Astrocyte (in vitro differentiated cells and primary cell): ENCODE data around the gene TNFSF15. TPM values are rescaled to one million over a fixed set of nuclear protein-coding genes. Genes with fewer than 3 reads are reported as not detected.

Experiments
- DNase-seq: peaks from one replicate; pipeline ENCODE4 v3.0.0-alpha.2; 2010; ENCODE audit warnings: low read depth
- FAIRE-seq: peaks from 2 replicates; lab custom pipeline; 2011; peaks lifted over from hg19 to GRCh38; lab: Jason Lieb, UNC
- H2AFZ ChIP-seq: 2 replicates; pipeline ENCODE4 v1.6.0; 2012; ENCODE audit warnings: low read depth, low read length, inconsistent platforms
- H3K27ac ChIP-seq: 2 replicates; pipeline ENCODE4 v1.5.1; 2011; ENCODE audit warnings: low read depth, low read length, inconsistent platforms
- H3K27me3 ChIP-seq: 2 replicates; pipeline ENCODE4 v1.6.0; 2011; ENCODE audit warnings: low read length, inconsistent platforms; ENCODE audit not compliant: insufficient read depth
- H3K36me3 ChIP-seq: 2 replicates; pipeline ENCODE4 v1.5.1; 2011; ENCODE audit warnings: low read length, inconsistent platforms; ENCODE audit not compliant: insufficient read depth
- H3K4me1 ChIP-seq: 2 replicates; pipeline ENCODE4 v1.5.1; 2011; ENCODE audit warnings: low read length, inconsistent platforms; ENCODE audit not compliant: insufficient read depth
- H3K4me2 ChIP-seq: 2 replicates; pipeline ENCODE4 v1.6.0; 2012; ENCODE audit warnings: low read length, inconsistent platforms
- H3K4me3 ChIP-seq: 2 replicates; pipeline ENCODE4 v1.5.1; 2011; ENCODE audit warnings: low read depth, mild to moderate bottlenecking, low read length, inconsistent platforms; ENCODE audit not compliant: insufficient read depth
- H3K79me2 ChIP-seq: 2 replicates; pipeline ENCODE4 v1.6.0; 2012; ENCODE audit warnings: mild to moderate bottlenecking, low read length, inconsistent platforms; ENCODE audit not compliant: insufficient read depth
- H3K9ac ChIP-seq: 2 replicates; pipeline ENCODE4 v1.6.0; 2012; ENCODE audit warnings: mild to moderate bottlenecking, low read length, inconsistent platforms
- H3K9me3 ChIP-seq: 2 replicates; pipeline ENCODE4 v1.5.1; 2012; ENCODE audit warnings: low read depth, mild to moderate bottlenecking, low read length, inconsistent platforms; ENCODE audit not compliant: insufficient read depth
- H4K20me1 ChIP-seq: 2 replicates; pipeline ENCODE4 v1.6.0; 2012; ENCODE audit warnings: low read length, inconsistent platforms; ENCODE audit not compliant: insufficient read depth
- H3K27ac Mint-ChIP-seq: one replicate; pipeline ENCODE4 v1.8.0; 2021; ENCODE audit warnings: mild to moderate bottlenecking, mixed read lengths; ENCODE audit not compliant: unreplicated experiment
- H3K27me3 Mint-ChIP-seq: one replicate; pipeline ENCODE4 v1.8.0; 2021; ENCODE audit warnings: low read depth, mixed read lengths; ENCODE audit not compliant: unreplicated experiment
- H3K36me3 Mint-ChIP-seq: one replicate; pipeline ENCODE4 v1.8.0; 2021; ENCODE audit warnings: low read depth, mixed read lengths; ENCODE audit not compliant: unreplicated experiment
- H3K4me1 Mint-ChIP-seq: one replicate; pipeline ENCODE4 v1.8.0; 2021; ENCODE audit warnings: low read depth, mixed read lengths; ENCODE audit not compliant: unreplicated experiment
- H3K4me3 Mint-ChIP-seq: one replicate; pipeline ENCODE4 v1.8.0; 2021; ENCODE audit warnings: mild to moderate bottlenecking, moderate library complexity, mixed read lengths; ENCODE audit not compliant: unreplicated experiment
- H3K9me3 Mint-ChIP-seq: one replicate; pipeline ENCODE4 v1.8.0; 2021; ENCODE audit warnings: mild to moderate bottlenecking, mixed read lengths; ENCODE audit not compliant: unreplicated experiment
- EZH2 ChIP-seq: IDR thresholded peaks from 2 replicates; pipeline ENCODE4 v1.6.1; 2012; ENCODE audit warnings: mild to moderate bottlenecking, low read length, inconsistent platforms; ENCODE audit not compliant: insufficient read depth
- total RNA-seq: library from RNA; stranded (reverse); gene quantifications from 2 replicates; pipeline ENCODE4 v1.2.1, GENCODE V29; 2021
- TF ChIP-seq, protein P1 (sequence below): IDR thresholded peaks from 2 replicates; pipeline ENCODE4 v1.5.1; 2011; ENCODE audit warnings: low read depth, mild to moderate bottlenecking, inconsistent platforms, low read length, moderate library complexity; ENCODE audit not compliant: insufficient read depth

Gene TNFSF15
- total RNA-seq, 1 donor from 2014 or later: 10.3 TPM

DNA sequence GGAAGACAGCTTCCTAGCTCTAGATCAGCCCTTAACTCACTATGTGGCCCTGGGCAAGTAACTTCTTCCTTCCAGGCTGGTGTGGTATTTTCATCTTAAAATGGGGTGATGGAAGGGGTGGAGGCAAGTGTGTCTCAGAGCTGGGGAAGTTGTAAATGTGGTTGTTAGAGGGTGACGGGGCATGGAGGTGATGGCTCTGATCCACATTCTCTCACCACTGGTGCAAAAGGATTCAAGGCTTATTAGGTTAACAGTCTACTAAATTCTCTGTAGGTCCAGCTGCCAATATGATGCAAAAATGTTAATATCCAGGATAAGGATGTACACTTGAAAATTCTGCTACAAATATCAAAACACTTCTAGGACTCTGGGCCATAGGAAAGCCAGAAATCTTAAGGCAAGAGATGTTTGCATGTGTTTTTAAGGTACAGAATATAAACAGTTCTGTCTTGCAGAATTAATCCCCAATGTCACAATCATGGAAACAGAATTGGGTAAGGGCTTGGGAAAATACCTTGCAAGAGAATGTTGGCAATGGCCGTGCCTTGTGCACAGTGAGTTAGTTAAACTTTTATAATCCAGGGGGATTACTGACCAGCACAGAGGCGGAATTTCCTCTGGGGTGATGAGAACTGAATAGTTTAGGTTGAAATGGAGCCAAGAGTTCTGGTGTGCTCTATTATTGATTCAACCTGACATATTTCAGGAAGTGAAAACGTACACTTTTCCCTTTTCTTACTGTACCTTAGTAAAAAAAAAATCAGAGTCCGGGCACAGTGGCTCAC is 19.8 kb downstream of the TNFSF15 start:
- Histone ChIP-seq H3K27ac (no peak overlapping the region), H4K20me1 (no peaks in the 10 kb centered on the region), H2AFZ (no peak overlapping the region), H3K9me3 (no peaks in the 10 kb centered on the region), H3K4me3 (no peak overlapping the region), H3K27me3 (no peaks in the 10 kb centered on the region), H3K79me2 (no peaks in the 10 kb centered on the region), H3K9ac (no peak overlapping the region), H3K4me2 (no peak overlapping the region), H3K4me1 (peaks cover 3% of the 10 kb centered on the region), H3K36me3 (no peaks in the 10 kb centered on the region)
- no peak overlapping the region for H3K4me3 Mint-ChIP-seq
- H3K4me1 Mint-ChIP-seq: peaks cover 23% of the 10 kb centered on the region
- H3K27ac Mint-ChIP-seq: no peak overlapping the region
- H3K27me3 Mint-ChIP-seq: peaks cover 5% of the 10 kb centered on the region
- DNase-seq (no peak), FAIRE-seq (no peak)
- TF ChIP-seq, protein P1, sequence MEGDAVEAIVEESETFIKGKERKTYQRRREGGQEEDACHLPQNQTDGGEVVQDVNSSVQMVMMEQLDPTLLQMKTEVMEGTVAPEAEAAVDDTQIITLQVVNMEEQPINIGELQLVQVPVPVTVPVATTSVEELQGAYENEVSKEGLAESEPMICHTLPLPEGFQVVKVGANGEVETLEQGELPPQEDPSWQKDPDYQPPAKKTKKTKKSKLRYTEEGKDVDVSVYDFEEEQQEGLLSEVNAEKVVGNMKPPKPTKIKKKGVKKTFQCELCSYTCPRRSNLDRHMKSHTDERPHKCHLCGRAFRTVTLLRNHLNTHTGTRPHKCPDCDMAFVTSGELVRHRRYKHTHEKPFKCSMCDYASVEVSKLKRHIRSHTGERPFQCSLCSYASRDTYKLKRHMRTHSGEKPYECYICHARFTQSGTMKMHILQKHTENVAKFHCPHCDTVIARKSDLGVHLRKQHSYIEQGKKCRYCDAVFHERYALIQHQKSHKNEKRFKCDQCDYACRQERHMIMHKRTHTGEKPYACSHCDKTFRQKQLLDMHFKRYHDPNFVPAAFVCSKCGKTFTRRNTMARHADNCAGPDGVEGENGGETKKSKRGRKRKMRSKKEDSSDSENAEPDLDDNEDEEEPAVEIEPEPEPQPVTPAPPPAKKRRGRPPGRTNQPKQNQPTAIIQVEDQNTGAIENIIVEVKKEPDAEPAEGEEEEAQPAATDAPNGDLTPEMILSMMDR: no peak
- no peak for TF ChIP-seq EZH2
- peaks cover 3% of the 10 kb centered on the region for H3K36me3 Mint-ChIP-seq
- peaks cover 5% of the 10 kb centered on the region for H3K9me3 Mint-ChIP-seq

DNA sequence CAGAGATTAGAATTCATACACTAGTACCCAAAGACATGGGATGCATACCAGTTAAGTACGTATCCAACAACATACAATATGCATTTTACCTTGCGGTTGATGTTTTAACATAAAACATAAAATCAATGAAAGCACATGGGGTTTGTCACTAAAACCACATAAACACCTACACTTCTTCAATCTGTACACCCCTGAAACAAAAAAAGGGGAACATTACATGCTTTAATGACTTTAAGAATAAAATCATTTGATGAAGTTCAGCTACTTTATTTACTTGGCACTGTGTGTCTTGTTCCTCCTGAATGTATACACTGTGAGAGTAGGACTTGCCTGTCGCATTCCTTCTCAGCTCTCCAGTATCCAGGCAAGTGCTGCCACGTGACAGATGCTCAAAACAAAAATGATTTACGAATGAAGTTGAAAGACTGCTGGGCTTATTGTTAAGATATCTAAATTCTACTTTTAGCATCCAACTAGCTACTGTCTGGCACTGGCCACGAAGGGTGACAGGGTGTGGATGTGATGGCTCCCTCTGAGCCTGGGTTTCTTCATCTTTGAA is 21.0 kb downstream of the TNFSF15 start:
- peaks cover 3% of the 10 kb centered on the region for H3K36me3 Mint-ChIP-seq
- H3K79me2 ChIP-seq: no peaks in the 10 kb centered on the region
- TF ChIP-seq, protein P1: no peak
- TF ChIP-seq EZH2: no peak
- no peaks in the 10 kb centered on the region for H4K20me1 ChIP-seq
- FAIRE-seq (no peak), DNase-seq (no peak)
- H3K27ac Mint-ChIP-seq: no peak overlapping the region
- peaks cover 11% of the 10 kb centered on the region for H3K4me1 Mint-ChIP-seq
- no peak overlapping the region for H3K4me3 ChIP-seq
- no peaks in the 10 kb centered on the region for H3K36me3 ChIP-seq
- peaks cover 6% of the 10 kb centered on the region for H3K27me3 Mint-ChIP-seq
- no peak overlapping the region for H3K4me2 ChIP-seq
- H3K27me3 ChIP-seq: no peaks in the 10 kb centered on the region
- no peak overlapping the region for H2AFZ ChIP-seq
- H3K9me3 Mint-ChIP-seq: peaks cover 5% of the 10 kb centered on the region
- H3K9me3 ChIP-seq: no peaks in the 10 kb centered on the region
- H3K4me1 ChIP-seq: no peaks in the 10 kb centered on the region
- H3K9ac ChIP-seq: no peak overlapping the region
- H3K4me3 Mint-ChIP-seq: no peak overlapping the region
- H3K27ac ChIP-seq: no peak overlapping the region

DNA sequence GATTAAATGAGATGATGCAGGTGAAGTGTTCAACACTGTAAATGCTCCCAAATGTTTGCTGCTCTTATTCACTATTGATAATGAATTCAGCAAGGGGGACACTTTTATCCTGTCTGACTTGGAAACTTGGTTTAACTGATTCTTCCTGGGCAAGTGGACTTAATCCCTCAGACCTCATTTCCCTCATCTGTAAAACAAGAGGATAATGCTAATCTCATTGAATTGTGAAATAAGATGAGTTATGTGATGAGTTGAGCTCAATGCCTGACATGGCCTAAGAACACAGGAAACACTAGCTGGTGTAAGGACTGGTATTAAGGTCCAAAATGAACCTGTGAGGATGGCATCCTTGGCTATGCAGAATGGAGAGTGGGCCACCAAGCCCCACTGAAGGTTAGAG is 23.3 kb downstream of the TNFSF15 start:
- Histone ChIP-seq H3K4me1 (no peaks in the 10 kb centered on the region), H3K9me3 (no peaks in the 10 kb centered on the region), H3K4me2 (no peak overlapping the region), H3K79me2 (no peaks in the 10 kb centered on the region), H4K20me1 (no peaks in the 10 kb centered on the region), H3K27ac (no peak overlapping the region), H3K27me3 (peaks cover 4% of the 10 kb centered on the region), H2AFZ (no peak overlapping the region), H3K9ac (no peak overlapping the region), H3K36me3 (no peaks in the 10 kb centered on the region), H3K4me3 (no peak overlapping the region)
- peaks cover 3% of the 10 kb centered on the region for H3K36me3 Mint-ChIP-seq
- DNase-seq (no peak), FAIRE-seq (no peak)
- TF ChIP-seq, protein P1: no peak
- no peak for TF ChIP-seq EZH2
- H3K9me3 Mint-ChIP-seq: peaks cover 5% of the 10 kb centered on the region
- no peak overlapping the region for H3K27ac Mint-ChIP-seq
- peaks cover 16% of the 10 kb centered on the region for H3K4me1 Mint-ChIP-seq
- H3K27me3 Mint-ChIP-seq: peaks cover 8% of the 10 kb centered on the region
- no peak overlapping the region for H3K4me3 Mint-ChIP-seq
